Measurements from ENCODE around the gene HOXA2. TPM values are rescaled to one million over a fixed set of nuclear protein-coding genes. Genes with fewer than 3 reads are reported as not detected.

HOXA2 gene
- polyA plus RNA-seq, 2 donors, result 1.8 to 2.3 TPM

- no peaks in the 10 kb centered on the region for H3K9me3 ChIP-seq (ENCODE audit: control insufficient read depth in 2 of 2, insufficient read depth in 1 of 2, low read depth in 1 of 2, low read length in 1 of 2)
- no peaks in the 10 kb centered on the region for H3K36me3 ChIP-seq (ENCODE audit: control insufficient read depth in 2 of 2, insufficient read depth in 2 of 2, low read length in 1 of 2)
- no peak overlapping the region for H3K4me3 ChIP-seq (ENCODE audit: low read depth in 1 of 2, low read length in 2 of 2)
- no peaks in the 10 kb centered on the region for H3K27me3 ChIP-seq (ENCODE audit: control insufficient read depth in 1 of 2, insufficient read depth in 2 of 2, low read length in 2 of 2)
- H3K27ac ChIP-seq (ENCODE audit: low read depth in 2 of 2, low read length in 1 of 2), result no peak overlapping the region
- WGBS, 2 donors, result 17 to 40% methylated on average over 2 of the region's 2 CpGs
- no peaks in the 10 kb centered on the region for H3K4me1 ChIP-seq (ENCODE audit: control insufficient read depth in 2 of 2, insufficient read depth in 2 of 2, low read length in 1 of 2)
Measured at GRCh38 chr7:27064159-27064558, 38.3 kb downstream of the HOXA2 start.

- Histone ChIP-seq H3K27ac (ENCODE audit: low read depth in 2 of 2, low read length in 1 of 2) (no peak overlapping the region), H3K9me3 (ENCODE audit: control insufficient read depth in 2 of 2, insufficient read depth in 1 of 2, low read depth in 1 of 2, low read length in 1 of 2) (no peaks in the 10 kb centered on the region), H3K4me3 (ENCODE audit: low read depth in 1 of 2, low read length in 2 of 2) (no peak overlapping the region), H3K27me3 (ENCODE audit: control insufficient read depth in 1 of 2, insufficient read depth in 2 of 2, low read length in 2 of 2) (no peaks in the 10 kb centered on the region), H3K4me1 (ENCODE audit: control insufficient read depth in 2 of 2, insufficient read depth in 2 of 2, low read length in 1 of 2) (no peaks in the 10 kb centered on the region), H3K36me3 (ENCODE audit: control insufficient read depth in 2 of 2, insufficient read depth in 2 of 2, low read length in 1 of 2) (no peaks in the 10 kb centered on the region)
- WGBS, 2 donors, result 89 to 90% methylated on average over 4 of the region's 4 CpGs
Measured at GRCh38 chr7:27062946-27063345, 39.5 kb downstream of the HOXA2 start.

- no peaks in the 10 kb centered on the region for H3K9me3 ChIP-seq (ENCODE audit: control insufficient read depth in 2 of 2, insufficient read depth in 1 of 2, low read depth in 1 of 2, low read length in 1 of 2)
- H3K4me3 ChIP-seq (ENCODE audit: low read depth in 1 of 2, low read length in 2 of 2), result no peak overlapping the region
- no peak overlapping the region for H3K27ac ChIP-seq (ENCODE audit: low read depth in 2 of 2, low read length in 1 of 2)
- H3K36me3 ChIP-seq (ENCODE audit: control insufficient read depth in 2 of 2, insufficient read depth in 2 of 2, low read length in 1 of 2), result no peaks in the 10 kb centered on the region
- 54 to 55% methylated on average over 3 of the region's 3 CpGs for WGBS, 2 donors
- no peaks in the 10 kb centered on the region for H3K27me3 ChIP-seq (ENCODE audit: control insufficient read depth in 1 of 2, insufficient read depth in 2 of 2, low read length in 2 of 2)
- H3K4me1 ChIP-seq (ENCODE audit: control insufficient read depth in 2 of 2, insufficient read depth in 2 of 2, low read length in 1 of 2), result no peaks in the 10 kb centered on the region
Measured at GRCh38 chr7:27053153-27053552, 49.3 kb downstream of the HOXA2 start.

- no peaks in the 10 kb centered on the region for H3K27me3 ChIP-seq (ENCODE audit: control insufficient read depth in 1 of 2, insufficient read depth in 2 of 2, low read length in 2 of 2)
- 91 to 94% methylated on average over 4 of the region's 4 CpGs for WGBS, 2 donors
Measured at GRCh38 chr7:27051451-27051850, 51.0 kb downstream of the HOXA2 start.

More at GRCh38 chr7:27051451-27051850, 51.0 kb downstream of the HOXA2 start:
- H3K9me3 ChIP-seq (ENCODE audit: control insufficient read depth in 2 of 2, insufficient read depth in 1 of 2, low read depth in 1 of 2, low read length in 1 of 2), result no peaks in the 10 kb centered on the region
- H3K4me1 ChIP-seq (ENCODE audit: control insufficient read depth in 2 of 2, insufficient read depth in 2 of 2, low read length in 1 of 2), result no peaks in the 10 kb centered on the region
- H3K36me3 ChIP-seq (ENCODE audit: control insufficient read depth in 2 of 2, insufficient read depth in 2 of 2, low read length in 1 of 2), result no peaks in the 10 kb centered on the region
- H3K27ac ChIP-seq (ENCODE audit: low read depth in 2 of 2, low read length in 1 of 2), result no peak overlapping the region
- no peak overlapping the region for H3K4me3 ChIP-seq (ENCODE audit: low read depth in 1 of 2, low read length in 2 of 2)

Other genes starting within 250 kb of the HOXA2 start
- 1 to 10 TPM; 6.4 to 8.1 TPM for gene SKAP2, start 238.1 kb downstream of the HOXA2 start, polyA plus RNA-seq
- gene HOXA1, start 6.7 kb downstream of the HOXA2 start, polyA plus RNA-seq, result 1 to 10 TPM; 1.5 to 2.1 TPM
- gene HOXA4, start 28.1 kb upstream of the HOXA2 start, polyA plus RNA-seq, result 1 to 10 TPM; 7.6 to 8.6 TPM
- gene HOXA5, start 41.0 kb upstream of the HOXA2 start, polyA plus RNA-seq, result 1 to 10 TPM; 1.7 to 3.5 TPM
- under 1 TPM; 0.19 to 0.69 TPM for gene HOXA6, start 45.1 kb upstream of the HOXA2 start, polyA plus RNA-seq
- 1 to 10 TPM; 3.3 to 4.3 TPM for gene HOXA3, start 49.9 kb upstream of the HOXA2 start, polyA plus RNA-seq
- gene HOXA7, start 54.0 kb upstream of the HOXA2 start, polyA plus RNA-seq, result 1 to 10 TPM; 1.5 to 1.8 TPM
- gene HOXA9, start 62.9 kb upstream of the HOXA2 start, polyA plus RNA-seq, result under 1 TPM; 0.49 TPM
- under 1 TPM; 0.09 to 0.16 TPM for gene HOXA10, start 71.6 kb upstream of the HOXA2 start, polyA plus RNA-seq
- gene HOXA11, start 82.5 kb upstream of the HOXA2 start, polyA plus RNA-seq, result not detected
- not detected for gene HOXA13, start 97.4 kb upstream of the HOXA2 start, polyA plus RNA-seq
- not detected for gene EVX1, start 140.1 kb upstream of the HOXA2 start, polyA plus RNA-seq

Measured in esophagus (tissue), 2 donors.